HG03571 (cell line): ENCODE measurements around the gene MLIP.
"Not testable (repeated sequence)": the region's sequence is repeated elsewhere in the genome, so short reads cannot be mapped to it uniquely, and the experiment has no call there.

Source experiments
- ATAC-seq: cut with Tn5 transposase; IDR thresholded peaks from one replicate; pipeline ENCODE4 v1.9.1; 2021; ENCODE audit not compliant: unreplicated experiment

The MLIP gene

GRCh38 chr6:54135665-54136369 lies 24.6 kb downstream of the MLIP start:
- ATAC-seq: no peak

- ATAC-seq: no peak
Observed at GRCh38 chr6:54138795-54139194, 27.6 kb downstream of the MLIP start.

GRCh38 chr6:54140811-54141210 lies 29.6 kb downstream of the MLIP start:
- ATAC-seq: no peak

- no peak for ATAC-seq
Observed at GRCh38 chr6:54142889-54143519, 31.8 kb downstream of the MLIP start.

- no peak for ATAC-seq
Observed at GRCh38 chr6:54151861-54152260, 40.6 kb downstream of the MLIP start.

GRCh38 chr6:54156650-54157250 lies 45.5 kb downstream of the MLIP start:
- ATAC-seq: no peak

GRCh38 chr6:54157405-54157804 lies 46.2 kb downstream of the MLIP start:
- ATAC-seq: no peak

GRCh38 chr6:54173089-54173488 lies 61.8 kb downstream of the MLIP start:
- no peak for ATAC-seq

- ATAC-seq: no peak
Observed at GRCh38 chr6:54179152-54179551, 67.9 kb downstream of the MLIP start.

- ATAC-seq: no peak
Observed at GRCh38 chr6:54183616-54184015, 72.4 kb downstream of the MLIP start.

- ATAC-seq: no peak
Observed at GRCh38 chr6:54185885-54186284, 74.6 kb downstream of the MLIP start.

- ATAC-seq: no peak
Observed at GRCh38 chr6:54188846-54189245, 77.6 kb downstream of the MLIP start.

- no peak for ATAC-seq
Observed at GRCh38 chr6:54191461-54191860, 80.2 kb downstream of the MLIP start.

- ATAC-seq: no peak
Observed at GRCh38 chr6:54192993-54193392, 81.8 kb downstream of the MLIP start.

GRCh38 chr6:54193560-54193959 lies 82.3 kb downstream of the MLIP start:
- no peak for ATAC-seq

GRCh38 chr6:54194067-54194466 lies 82.8 kb downstream of the MLIP start:
- no peak for ATAC-seq

- ATAC-seq: no peak
Observed at GRCh38 chr6:54195637-54196036, 84.4 kb downstream of the MLIP start.

- no peak for ATAC-seq
Observed at GRCh38 chr6:54196905-54197304, 85.7 kb downstream of the MLIP start.

GRCh38 chr6:54198134-54198533 lies 86.9 kb downstream of the MLIP start:
- no peak for ATAC-seq

- ATAC-seq: not testable (repeated sequence)
Observed at GRCh38 chr6:54203474-54204035, 92.3 kb downstream of the MLIP start.

GRCh38 chr6:54204921-54205591 lies 93.8 kb downstream of the MLIP start:
- no peak for ATAC-seq

- no peak for ATAC-seq
Observed at GRCh38 chr6:54206510-54206909, 95.3 kb downstream of the MLIP start.
